Measurements from ENCODE around the gene GRID2.
"Not testable (repeated sequence)": the region's sequence is repeated elsewhere in the genome, so short reads cannot be mapped to it uniquely, and the experiment has no call there.

Gene GRID2

DNA sequence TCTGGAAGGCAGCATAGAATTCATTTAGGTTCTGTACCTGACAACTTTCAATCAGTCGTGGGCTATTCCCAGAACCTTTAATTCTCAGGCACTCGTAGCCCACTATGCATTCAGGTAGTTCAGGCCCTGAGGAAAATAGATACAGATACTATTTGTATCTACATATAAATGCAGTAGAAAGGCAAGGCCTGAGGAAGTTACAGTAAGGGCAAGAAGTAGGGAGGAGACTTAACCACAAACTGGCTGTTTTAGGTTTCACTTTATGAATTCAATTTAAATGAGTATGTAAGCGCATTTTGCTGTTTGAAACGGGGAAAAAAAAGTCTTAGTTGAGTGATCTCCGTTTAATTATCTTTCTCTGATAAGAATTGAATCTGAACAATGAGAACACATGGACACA is 995.4 kb downstream of the GRID2 start:
- no peak for DNase-seq (ENCODE audit: low read depth in 1 of 2, low spot score in 1 of 2)

DNA sequence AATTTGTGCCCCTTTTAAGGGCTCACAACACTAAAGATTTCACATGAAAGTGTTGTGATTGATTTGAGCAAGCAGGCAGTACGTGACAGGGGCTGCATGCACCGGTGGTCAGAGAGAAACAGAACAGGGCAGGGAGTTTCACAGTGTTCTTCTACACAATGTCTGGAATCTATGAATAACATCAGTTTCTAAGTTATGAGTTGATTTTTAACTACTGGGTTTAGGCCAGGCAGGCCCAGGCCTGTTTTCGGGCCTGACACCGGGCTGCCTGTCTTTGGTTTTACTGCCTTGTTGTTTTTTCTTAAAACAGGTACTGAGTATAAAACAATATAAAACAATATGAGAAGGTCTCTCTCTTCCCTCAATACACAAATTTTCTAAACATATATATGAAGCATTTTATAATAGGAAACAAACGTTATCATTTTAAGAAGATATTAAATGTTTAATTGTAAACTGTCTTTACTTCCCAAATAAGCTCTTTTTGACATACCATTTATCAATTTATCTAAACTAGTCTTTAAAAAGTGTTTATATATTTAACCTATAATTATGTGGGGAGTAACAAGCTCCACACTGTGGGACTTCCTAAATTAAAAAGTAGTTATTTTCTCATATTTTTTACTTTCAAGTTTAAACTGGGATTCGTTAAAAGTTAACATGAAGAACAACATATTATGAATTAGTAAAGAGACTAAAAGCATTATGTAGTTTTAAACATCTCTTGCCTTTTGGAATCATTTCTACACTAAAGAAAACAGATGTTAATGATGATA is 997.2 kb downstream of the GRID2 start:
- DNase-seq (ENCODE audit: low read depth in 1 of 2, low spot score in 1 of 2): not testable (repeated sequence)

DNA sequence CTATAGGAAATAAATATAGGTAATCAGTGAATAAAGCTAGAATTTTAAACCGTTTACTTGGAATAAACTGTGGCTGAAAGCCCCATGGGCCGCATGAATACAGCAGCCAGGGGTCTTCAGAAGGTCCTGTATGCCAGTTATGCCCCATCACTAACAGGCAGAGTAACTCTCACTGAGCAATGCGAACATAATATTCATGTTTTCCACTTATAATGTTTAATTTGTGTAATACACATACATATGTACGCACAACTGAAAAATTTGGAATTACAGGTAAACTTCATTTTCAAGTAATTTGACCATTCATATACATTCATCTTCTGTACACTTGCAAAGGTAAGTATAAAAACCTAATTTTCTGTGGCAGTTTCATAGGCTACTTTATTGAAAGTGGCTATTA is 998.5 kb downstream of the GRID2 start:
- DNase-seq (ENCODE audit: low read depth in 1 of 2, low spot score in 1 of 2): no peak

DNA sequence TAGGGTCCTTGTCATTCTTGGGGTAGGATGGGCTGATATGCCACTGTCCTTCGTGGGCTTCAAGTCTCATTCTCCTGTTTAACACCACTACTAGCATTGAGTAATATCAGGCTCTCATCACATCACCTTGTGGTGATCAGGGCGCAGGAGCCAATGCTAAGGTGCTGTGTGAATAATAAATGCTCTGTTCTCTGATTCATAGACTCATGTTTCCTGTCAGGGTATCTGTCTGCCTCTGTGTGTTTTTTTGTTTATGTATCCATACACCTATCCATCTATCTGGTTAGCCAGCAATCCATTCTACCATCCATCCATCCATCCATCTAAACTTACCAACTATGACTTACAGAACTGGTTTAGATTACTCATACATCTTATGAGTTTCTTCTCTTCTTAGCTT is 999.7 kb downstream of the GRID2 start:
- no peak for DNase-seq (ENCODE audit: low read depth in 1 of 2, low spot score in 1 of 2)

DNA sequence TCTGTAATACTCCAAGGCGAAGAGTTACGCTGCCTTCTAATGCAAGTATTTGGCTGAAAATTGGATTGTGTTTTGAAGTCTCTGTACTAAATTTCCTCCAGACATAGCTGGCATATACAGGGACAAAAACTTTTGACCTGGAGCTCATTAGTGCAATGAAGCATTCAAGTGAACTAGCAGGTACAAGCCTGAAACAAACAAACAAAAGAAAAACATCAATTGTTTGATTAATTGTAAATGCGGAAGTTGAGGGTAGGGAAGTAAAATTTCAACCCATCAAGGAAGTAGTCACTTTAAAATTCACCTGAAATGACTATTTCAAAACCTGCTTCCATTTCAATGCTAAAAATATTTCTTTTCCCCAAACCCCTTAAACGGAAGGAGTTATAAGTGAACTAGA is 1008.5 kb downstream of the GRID2 start:
- no peak for DNase-seq (ENCODE audit: low read depth in 1 of 2, low spot score in 1 of 2)

DNA sequence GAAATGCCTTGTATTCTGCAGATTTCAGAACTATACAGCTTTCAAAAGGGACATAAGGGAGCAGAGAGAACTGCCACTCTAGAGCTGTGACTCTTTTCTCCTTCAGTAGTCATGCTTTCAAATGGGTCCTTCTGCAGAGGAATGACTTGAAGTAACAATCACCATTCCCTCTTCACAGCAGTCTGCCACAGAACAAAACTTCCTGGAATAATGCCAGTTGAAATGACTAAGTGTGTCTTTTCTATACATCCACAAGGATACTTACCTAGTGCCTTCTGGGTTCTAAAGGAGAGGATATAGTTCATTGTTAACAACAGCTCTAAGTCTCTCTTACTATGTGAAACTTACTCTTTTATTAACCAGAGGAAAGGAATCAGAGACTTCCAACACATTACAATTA is 1009.4 kb downstream of the GRID2 start:
- no peak for DNase-seq (ENCODE audit: low read depth in 1 of 2, low spot score in 1 of 2)

DNA sequence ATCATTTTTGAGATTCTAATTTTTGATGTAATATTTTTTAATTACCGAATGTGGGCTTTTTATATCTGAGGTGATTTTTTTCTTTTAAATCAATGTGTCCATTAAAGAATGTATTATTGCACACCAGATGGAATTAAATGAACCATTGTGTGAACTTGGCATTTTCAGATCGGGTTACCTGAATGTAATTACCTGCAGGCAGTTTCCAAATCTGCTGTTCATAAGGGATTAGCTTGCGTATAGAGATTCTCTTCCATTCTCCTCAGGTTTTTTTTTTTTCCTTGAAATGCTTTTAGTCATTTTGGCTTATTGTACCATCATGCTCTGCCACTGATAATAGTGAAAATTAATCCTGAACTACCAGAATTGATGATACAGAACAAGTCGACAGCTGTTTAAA is 1013.3 kb downstream of the GRID2 start:
- no peak for DNase-seq (ENCODE audit: low read depth in 1 of 2, low spot score in 1 of 2)

DNA sequence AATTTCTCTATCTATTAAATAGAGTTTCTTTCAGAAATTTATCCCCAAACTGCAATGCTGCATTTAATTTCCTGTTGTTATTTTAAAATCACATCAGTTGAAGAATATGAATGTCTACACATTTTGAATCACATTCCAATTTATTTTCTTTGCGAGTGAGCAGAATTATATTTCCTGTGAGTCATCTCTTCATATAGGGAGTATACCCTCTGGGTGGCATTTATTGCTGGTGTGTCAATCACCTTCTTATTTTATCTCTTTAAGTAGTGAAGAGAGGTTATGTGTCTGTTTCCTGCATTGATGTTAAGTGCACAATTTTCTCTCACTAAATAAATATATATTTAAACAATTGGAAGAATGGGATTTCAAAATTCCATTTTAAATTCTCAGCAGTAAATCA is 1013.8 kb downstream of the GRID2 start:
- DNase-seq (ENCODE audit: low read depth in 1 of 2, low spot score in 1 of 2): no peak

DNA sequence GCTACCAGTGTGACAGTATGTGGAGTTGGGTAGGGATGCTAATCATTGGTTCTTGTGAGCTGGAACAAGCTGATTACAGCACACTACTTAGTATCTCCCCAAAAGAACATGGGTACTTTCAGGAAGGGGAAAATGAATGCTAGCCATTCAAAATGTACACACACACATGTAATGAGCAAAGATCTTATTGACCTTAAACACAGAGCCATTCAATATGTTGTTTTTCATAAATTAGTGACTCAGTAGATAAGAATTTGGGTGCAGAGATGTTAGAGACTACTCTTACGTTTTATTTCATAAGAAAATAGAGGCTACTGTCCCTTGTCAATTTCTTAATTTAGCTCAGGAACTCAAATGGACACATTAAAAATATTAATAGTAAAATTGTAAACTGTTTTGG is 1015.3 kb downstream of the GRID2 start:
- no peak for DNase-seq (ENCODE audit: low read depth in 1 of 2, low spot score in 1 of 2)

DNA sequence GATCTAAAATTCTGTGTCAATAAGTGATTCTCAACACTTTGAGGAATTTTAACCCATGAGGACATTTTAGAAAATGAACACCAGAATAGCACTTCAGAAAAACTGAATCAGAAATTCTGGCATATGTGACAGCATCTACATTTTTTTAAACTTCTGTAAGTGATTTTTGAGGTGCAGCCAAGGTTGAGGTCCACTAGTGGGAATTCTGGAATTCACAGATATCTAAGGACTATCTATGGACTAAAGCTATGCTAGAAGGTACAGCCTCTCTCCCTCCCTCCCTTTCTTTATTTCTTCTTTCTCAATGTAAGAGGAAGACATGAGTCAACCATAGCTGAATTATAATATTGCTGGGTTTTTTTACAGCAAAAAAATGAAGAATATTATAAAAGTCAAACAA is 1016.6 kb downstream of the GRID2 start:
- DNase-seq (ENCODE audit: low read depth in 1 of 2, low spot score in 1 of 2): no peak

DNA sequence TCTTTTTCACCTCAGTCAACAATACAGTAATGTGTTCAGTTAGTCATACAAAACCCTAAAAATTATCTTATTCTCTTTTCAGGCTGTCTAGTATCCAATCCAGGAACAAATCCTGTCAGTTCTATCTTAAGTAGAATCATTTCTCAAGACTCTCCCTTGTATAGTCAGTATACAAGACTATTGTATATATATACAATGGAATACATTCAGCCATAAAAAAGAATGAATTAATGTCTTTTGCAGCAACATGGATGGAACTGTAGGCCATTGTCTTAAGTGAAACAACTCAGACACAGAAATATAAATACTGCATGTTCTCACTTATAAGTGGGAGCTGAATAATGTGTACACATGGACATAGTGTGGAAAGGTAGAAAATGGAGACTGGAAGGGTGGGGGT is 1023.6 kb downstream of the GRID2 start:
- DNase-seq (ENCODE audit: low read depth in 1 of 2, low spot score in 1 of 2): no peak

DNA sequence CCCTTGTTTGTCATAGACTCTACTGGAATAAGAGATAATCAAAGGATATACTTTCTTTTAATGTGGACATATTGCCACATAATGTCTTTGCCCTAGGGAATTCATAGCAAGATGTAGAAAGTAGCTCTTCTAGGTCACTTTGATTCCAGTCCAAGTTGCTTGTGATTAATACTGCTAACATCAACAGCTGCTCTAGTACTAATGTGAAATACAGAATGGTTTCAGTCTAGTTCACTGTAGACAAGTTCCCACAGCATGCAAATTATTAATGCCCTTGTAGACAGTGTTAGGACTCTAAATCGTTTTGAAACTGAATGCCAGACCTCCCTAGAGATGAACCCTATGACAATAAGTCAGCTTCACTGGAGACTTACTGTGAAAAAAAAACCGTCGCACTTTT is 1030.2 kb downstream of the GRID2 start:
- DNase-seq (ENCODE audit: low read depth in 1 of 2, low spot score in 1 of 2): no peak

DNA sequence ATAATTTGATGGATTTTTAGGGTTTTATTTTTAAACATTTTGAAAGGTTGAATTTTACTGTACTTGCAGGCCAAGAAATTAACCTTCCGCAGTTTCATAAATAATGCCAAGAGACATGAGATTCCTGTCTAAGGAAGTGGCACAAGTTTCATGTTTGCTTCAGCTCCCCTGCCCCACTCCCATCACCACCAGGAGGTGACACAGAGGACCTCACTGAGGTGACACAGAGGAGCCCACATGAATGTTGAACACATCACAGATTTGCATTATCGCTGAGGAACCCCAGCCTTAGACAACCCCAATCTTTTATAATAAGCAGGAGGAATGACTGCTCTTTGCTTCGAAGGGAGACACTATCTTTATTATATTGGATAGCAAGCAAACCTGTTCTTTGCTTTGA is 1033.4 kb downstream of the GRID2 start:
- no peak for DNase-seq (ENCODE audit: low read depth in 1 of 2, low spot score in 1 of 2)

DNA sequence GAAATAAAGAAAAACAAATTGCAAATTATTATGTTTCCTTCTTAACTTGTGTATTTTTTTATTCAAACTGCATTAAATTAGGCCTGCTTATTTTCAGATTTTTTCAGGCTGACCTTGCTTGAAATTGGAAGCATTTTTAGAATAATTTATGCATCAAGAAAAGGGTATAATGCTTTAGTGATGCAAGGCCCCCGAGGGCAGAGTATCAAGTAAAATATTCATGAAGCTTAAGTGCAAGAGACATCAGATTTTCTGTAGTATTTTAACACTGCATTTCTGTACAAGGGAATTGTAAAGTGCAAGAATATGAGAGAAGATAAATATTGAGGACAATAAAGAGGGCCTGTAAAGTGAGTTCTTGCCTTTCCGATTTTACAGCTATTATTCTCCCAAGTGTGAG is 1039.0 kb downstream of the GRID2 start:
- no peak for DNase-seq (ENCODE audit: low read depth in 1 of 2, low spot score in 1 of 2)

DNA sequence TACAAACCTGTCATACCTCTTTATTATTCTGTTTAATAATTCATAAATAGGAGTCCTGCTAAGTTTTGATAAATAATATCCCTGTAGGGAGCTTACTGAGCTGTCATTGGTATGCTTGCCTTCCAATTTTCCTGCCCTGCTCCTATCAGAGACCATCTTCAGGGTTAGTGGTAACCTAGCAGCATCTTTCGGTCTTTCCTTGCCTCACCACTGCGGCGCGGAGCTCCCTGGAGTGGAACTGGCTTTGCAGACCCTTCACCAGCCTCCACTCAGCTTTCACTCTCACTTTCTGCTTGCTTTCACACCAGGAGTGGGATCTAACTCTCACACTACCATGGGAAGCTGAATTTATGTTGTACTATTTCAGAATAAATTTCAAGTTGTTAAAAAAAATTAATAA is 1043.1 kb downstream of the GRID2 start:
- no peak for DNase-seq (ENCODE audit: low read depth in 1 of 2, low spot score in 1 of 2)

DNA sequence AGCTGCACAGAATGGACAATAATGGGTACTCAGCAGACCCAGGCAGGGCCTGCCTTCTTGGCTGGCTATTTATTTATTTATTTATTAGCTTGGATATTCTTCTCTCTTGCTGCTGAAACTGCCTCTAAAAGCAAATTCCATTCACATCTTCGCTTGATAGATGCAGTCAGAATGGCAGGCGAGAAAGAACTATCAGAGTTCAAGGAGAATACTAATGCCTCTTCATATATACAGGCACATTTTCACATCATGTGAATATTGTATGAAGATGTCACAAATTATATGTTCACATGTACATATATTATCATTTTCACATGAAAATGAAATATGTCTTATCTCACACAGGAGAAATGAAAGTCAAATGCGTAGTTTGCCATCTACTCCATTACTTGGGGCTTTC is 1045.1 kb downstream of the GRID2 start:
- DNase-seq (ENCODE audit: low read depth in 1 of 2, low spot score in 1 of 2): no peak

DNA sequence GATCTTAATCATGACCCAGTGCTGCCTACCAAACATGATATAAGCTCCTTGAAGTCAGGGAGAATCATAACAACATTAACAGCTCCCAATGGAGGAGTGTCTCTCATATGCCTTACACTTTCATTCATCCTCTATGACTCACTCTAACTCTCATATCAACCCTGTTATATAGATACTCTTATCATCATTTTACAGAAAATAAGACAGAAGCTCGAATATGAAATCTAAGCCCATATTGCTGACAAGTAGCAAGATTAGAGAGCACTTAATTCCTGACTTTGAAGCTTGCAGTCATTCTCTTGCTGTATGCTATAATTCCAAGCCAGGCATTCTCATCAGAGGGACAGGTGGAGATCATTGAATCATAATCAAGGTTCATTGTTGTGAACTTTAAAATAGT is 1048.1 kb downstream of the GRID2 start:
- DNase-seq (ENCODE audit: low read depth in 1 of 2, low spot score in 1 of 2): no peak

DNA sequence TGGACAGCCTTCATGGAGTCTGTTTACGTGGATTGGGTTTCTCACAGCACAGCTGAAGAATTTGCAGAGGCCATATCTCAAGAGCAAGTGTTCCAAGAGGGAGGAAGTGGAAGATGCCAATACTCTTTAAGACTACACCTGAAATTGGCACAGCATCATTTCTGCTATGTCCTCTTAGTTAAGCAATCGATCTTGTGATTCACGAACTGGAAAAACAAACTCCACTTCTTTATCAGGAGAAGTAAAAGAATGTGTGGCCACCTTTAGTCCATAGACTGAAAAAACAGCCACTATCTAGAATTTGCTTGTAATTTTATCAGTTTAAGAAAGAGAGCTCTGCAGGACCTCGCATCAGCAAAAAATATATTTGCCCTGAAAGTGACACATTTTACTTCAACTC is 1051.6 kb downstream of the GRID2 start:
- no peak for DNase-seq (ENCODE audit: low read depth in 1 of 2, low spot score in 1 of 2)

DNA sequence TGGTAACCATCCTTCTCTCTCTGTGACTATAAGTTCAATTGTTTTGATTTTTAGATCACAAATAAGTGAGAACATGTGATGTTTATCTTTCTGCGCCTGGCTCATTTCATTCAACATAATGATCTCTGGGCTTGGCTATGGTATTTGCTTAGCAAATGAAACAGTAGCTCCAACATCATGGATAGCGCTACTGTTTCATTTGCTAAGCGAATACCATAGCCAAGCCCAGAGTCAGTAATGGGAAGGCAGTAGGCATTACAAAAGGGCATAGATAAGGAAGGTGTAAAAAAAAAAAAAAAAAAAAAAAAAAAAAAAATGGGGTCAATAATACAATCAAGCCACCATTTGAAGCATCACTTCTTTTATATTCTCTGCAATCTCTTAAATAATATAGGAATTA is 1055.8 kb downstream of the GRID2 start:
- no peak for DNase-seq (ENCODE audit: low read depth in 1 of 2, low spot score in 1 of 2)

DNA sequence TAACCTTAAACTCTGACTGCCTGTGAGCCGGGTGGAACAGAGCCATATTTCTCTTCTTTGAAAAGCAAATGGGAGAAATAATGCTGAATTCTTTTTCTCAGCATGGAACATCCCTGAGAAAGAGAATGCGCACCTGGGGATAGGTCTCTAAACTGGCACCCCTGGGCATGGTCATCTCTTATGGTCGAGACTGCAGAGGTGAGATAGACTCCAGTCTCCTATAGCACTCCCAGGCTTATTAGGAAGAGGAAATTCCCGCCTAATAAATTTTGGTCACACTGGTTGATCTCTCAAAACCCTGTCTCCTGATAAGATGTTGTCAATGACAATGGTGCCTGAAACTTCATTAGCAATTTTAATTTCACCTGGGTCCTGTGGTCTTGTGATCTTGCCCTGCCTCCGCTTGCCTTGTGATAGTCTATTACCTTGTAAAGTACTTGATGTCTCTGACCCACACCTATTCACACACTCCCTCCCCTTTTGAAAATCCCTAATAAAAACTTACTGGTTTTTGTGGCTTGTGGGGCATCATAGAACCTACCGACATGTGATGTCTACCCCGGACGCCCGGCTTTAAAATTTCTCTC is 1062.5 kb downstream of the GRID2 start:
- DNase-seq (ENCODE audit: low read depth in 1 of 2, low spot score in 1 of 2): not testable (repeated sequence)

DNA sequence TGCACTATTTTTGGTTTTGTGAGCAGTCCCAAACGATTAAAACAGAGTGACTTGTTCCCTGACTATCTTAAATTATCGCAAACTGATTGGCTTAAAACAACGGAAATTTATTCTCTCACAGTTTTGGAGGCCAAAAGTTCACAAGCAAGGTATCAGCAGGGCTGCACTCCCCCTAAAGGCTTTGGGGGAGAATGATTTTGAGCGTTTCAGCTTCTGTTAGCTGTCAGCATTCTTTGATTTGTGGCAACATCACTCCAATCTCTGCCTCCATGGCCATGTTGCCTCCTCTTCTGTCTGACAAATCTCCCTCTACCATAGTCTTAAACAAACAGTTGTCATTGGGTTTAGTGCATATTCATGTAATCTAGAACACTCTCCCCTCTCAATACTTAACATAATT is 1065.2 kb downstream of the GRID2 start:
- no peak for DNase-seq (ENCODE audit: low read depth in 1 of 2, low spot score in 1 of 2)

DNA sequence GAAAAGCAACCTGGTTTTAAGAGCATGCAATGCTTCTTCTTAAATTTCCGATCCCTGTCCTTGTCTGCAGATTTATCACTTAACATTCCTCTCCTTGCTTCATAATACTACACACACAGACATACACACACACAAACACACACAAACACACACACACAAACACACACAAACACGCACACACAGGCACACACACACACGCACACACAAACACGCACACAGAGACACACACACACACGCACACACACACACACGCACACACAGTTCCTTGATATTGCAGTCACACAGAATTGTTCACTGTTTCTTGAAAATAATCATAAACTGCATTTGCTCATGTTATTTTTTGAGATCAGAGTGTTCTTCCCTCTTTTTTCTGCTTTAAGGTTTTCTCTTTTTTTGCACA is 1066.5 kb downstream of the GRID2 start:
- DNase-seq (ENCODE audit: low read depth in 1 of 2, low spot score in 1 of 2): no peak

Data from stimulated activated CD4-positive, alpha-beta T cell treated with anti-CD3 and anti-CD28 coated beads, Interleukin-15, amount 100 ng/mL, for 1 hour (primary cell).